Activated T-helper 1 cell treated with anti-CD3 and anti-CD28 coated beads, Interleukin-12 subunit alpha, Interleukin-12 subunit beta, Interleukin-2, Interleukin-4 antibody, amounts not matched to agents 30 ng/mL and 10 ng/mL and 1 ng/mL, durations not matched to agents 14 hours and 24 hours and 36 hours (primary cell): ENCODE data around the gene TSN. TPM values are rescaled to one million over a fixed set of nuclear protein-coding genes. Genes with fewer than 3 reads are reported as not detected.
"Not testable (repeated sequence)": the region's sequence is repeated elsewhere in the genome, so short reads cannot be mapped to it uniquely, and the experiment has no call there.

Experiments
- DNase-seq: peaks from one replicate; pipeline ENCODE4 v3.0.0; 2021; ENCODE audit warnings: low spot score
- H3K27ac Mint-ChIP-seq: one replicate; pipeline ENCODE4 v1.8.0; 2021; ENCODE audit warnings: mild to moderate bottlenecking, mixed read lengths
- H3K27me3 Mint-ChIP-seq: one replicate; pipeline ENCODE4 v1.8.0; 2022; ENCODE audit warnings: mild to moderate bottlenecking, moderate library complexity, mixed read lengths; ENCODE audit not compliant: insufficient read depth
- H3K36me3 Mint-ChIP-seq: one replicate; pipeline ENCODE4 v1.8.0; 2021; ENCODE audit warnings: low read depth, mixed read lengths
- H3K4me1 Mint-ChIP-seq: one replicate; pipeline ENCODE4 v1.8.0; 2021; ENCODE audit warnings: low read depth, mixed read lengths
- H3K4me3 Mint-ChIP-seq: one replicate; pipeline ENCODE4 v1.8.0; 2021; ENCODE audit warnings: mild to moderate bottlenecking, moderate library complexity, mixed read lengths
- H3K9me3 Mint-ChIP-seq: one replicate; pipeline ENCODE4 v1.8.0; 2021; ENCODE audit warnings: mixed read lengths
- intact Hi-C: fragments of 100-400 bp; cut with micrococcal nuclease; formaldehyde crosslinking; loops from one replicate; pipeline ENCODE4 v1.15.1; 2024
- total RNA-seq: library from RNA; stranded (reverse); gene quantifications from 2 replicates; pipeline ENCODE4 v1.2.3, GENCODE V29; 2022

The TSN gene
- total RNA-seq, 1 donor from 2014 or later: 72.3 TPM

- Mint-ChIP-seq H3K4me1 (no peaks in the 10 kb centered on the region), H3K27ac (no peak overlapping the region), H3K27me3 (peaks cover 2% of the 10 kb centered on the region), H3K9me3 (no peaks in the 10 kb centered on the region), H3K36me3 (no peaks in the 10 kb centered on the region), H3K4me3 (no peak overlapping the region)
- intact Hi-C loops: no loop called here
- no peak for DNase-seq
Measured at GRCh38 chr2:121791801-121792221, 36.4 kb downstream of the TSN start.

DNA sequence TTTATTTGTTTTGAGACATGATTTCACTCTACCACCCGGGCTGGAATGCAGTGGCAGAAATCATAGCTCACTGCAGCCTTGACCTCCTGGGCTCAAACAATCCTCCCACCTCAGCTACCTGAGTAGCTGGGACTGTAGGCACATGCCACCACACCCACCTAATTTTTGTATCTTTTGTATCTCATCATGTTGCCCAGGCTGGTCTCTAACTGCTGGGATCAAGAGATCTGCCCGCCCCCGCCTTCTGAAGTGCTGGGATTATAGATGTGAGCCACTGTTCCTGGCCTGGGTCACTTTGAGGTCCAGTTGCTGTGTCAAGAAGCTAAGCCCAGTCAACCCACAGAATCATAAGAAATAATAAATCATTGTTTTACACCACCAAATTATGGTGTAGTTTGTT, 38.4 kb downstream of the TSN start:
- DNase-seq: no peak
- Mint-ChIP-seq H3K4me3 (no peak overlapping the region), H3K27ac (no peak overlapping the region), H3K36me3 (no peaks in the 10 kb centered on the region), H3K9me3 (no peaks in the 10 kb centered on the region), H3K4me1 (no peaks in the 10 kb centered on the region), H3K27me3 (peaks cover 2% of the 10 kb centered on the region)
- intact Hi-C loops: no loop called here

- H3K27ac Mint-ChIP-seq: no peak overlapping the region
- H3K9me3 Mint-ChIP-seq: no peaks in the 10 kb centered on the region
- intact Hi-C loops: no loop called here
Measured at GRCh38 chr2:121794233-121794632, 38.8 kb downstream of the TSN start.

GRCh38 chr2:121796239-121796638, 40.8 kb downstream of the TSN start:
- no peak overlapping the region for H3K4me3 Mint-ChIP-seq
- no peaks in the 10 kb centered on the region for H3K9me3 Mint-ChIP-seq
- no peak overlapping the region for H3K27ac Mint-ChIP-seq
- intact Hi-C loops: no loop called here
- H3K4me1 Mint-ChIP-seq: no peaks in the 10 kb centered on the region
- no peak for DNase-seq
- peaks cover 2% of the 10 kb centered on the region for H3K27me3 Mint-ChIP-seq
- no peaks in the 10 kb centered on the region for H3K36me3 Mint-ChIP-seq

More at GRCh38 chr2:121794233-121794632, 38.8 kb downstream of the TSN start:
- no peak overlapping the region for H3K4me3 Mint-ChIP-seq
- H3K36me3 Mint-ChIP-seq: no peaks in the 10 kb centered on the region
- H3K4me1 Mint-ChIP-seq: no peaks in the 10 kb centered on the region
- DNase-seq: no peak
- peaks cover 2% of the 10 kb centered on the region for H3K27me3 Mint-ChIP-seq

DNA sequence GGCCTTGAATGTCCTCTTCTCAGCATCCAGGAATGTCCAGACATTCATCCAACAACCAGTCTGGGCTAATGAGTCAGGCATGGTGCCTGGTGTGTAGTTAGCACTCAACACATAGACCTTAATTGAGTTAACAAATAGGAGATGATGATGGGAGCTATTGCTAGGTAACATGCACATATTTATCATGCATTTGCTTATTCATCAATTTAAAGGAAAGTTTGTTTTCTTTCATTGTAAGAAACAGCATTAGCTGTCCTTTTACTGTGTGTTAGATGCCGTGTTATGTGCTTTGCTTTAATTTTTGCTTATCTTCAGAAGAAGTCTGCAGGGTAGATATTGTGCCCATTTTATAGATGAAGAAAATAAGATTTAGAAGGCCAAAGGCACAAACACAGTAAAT, 43.2 kb downstream of the TSN start:
- intact Hi-C loops: no loop called here
- no peaks in the 10 kb centered on the region for H3K36me3 Mint-ChIP-seq
- H3K9me3 Mint-ChIP-seq: peaks cover 8% of the 10 kb centered on the region
- H3K4me1 Mint-ChIP-seq: no peaks in the 10 kb centered on the region
- peaks cover 2% of the 10 kb centered on the region for H3K27me3 Mint-ChIP-seq
- no peak for DNase-seq
- H3K4me3 Mint-ChIP-seq: no peak overlapping the region
- H3K27ac Mint-ChIP-seq: no peak overlapping the region

DNA sequence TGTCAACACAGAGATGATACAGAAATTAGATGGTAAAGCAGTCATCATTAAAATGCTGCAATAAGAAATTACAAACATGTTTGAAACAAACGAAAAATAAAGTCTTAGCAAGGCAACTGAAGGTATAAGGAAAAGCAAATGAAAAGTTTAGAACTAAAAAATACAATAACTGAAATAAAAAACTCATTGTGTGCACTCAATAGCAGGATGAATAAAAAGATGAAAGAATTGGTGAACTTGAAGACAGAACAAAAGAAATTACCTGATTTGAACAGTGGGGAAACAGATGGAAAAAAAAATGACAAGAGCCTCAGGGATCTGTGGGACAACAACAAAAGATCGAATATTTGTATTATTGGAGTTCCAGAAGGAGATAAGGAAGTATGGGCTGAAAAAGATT, 46.5 kb downstream of the TSN start:
- Mint-ChIP-seq H3K27me3 (peaks cover 12% of the 10 kb centered on the region), H3K27ac (no peak overlapping the region), H3K9me3 (peaks cover 8% of the 10 kb centered on the region), H3K36me3 (no peaks in the 10 kb centered on the region), H3K4me3 (no peak overlapping the region), H3K4me1 (no peaks in the 10 kb centered on the region)
- intact Hi-C loops: no loop called here
- no peak for DNase-seq

- DNase-seq: no peak
- no peaks in the 10 kb centered on the region for H3K4me1 Mint-ChIP-seq
- no peaks in the 10 kb centered on the region for H3K36me3 Mint-ChIP-seq
- H3K4me3 Mint-ChIP-seq: no peak overlapping the region
- H3K27ac Mint-ChIP-seq: no peak overlapping the region
- peaks cover 10% of the 10 kb centered on the region for H3K27me3 Mint-ChIP-seq
- peaks cover 8% of the 10 kb centered on the region for H3K9me3 Mint-ChIP-seq
- intact Hi-C loops: no loop called here
Measured at GRCh38 chr2:121803503-121803902, 48.1 kb downstream of the TSN start.

GRCh38 chr2:121804340-121804739, 48.9 kb downstream of the TSN start:
- Mint-ChIP-seq H3K4me3 (no peak overlapping the region), H3K36me3 (no peaks in the 10 kb centered on the region), H3K27me3 (peaks cover 10% of the 10 kb centered on the region), H3K27ac (no peak overlapping the region), H3K9me3 (peaks cover 8% of the 10 kb centered on the region), H3K4me1 (no peaks in the 10 kb centered on the region)
- DNase-seq: no peak
- intact Hi-C loops: no loop called here

GRCh38 chr2:121804997-121805765, 49.7 kb downstream of the TSN start:
- H3K4me1 Mint-ChIP-seq: no peaks in the 10 kb centered on the region
- H3K36me3 Mint-ChIP-seq: no peaks in the 10 kb centered on the region
- DNase-seq: no peak
- H3K9me3 Mint-ChIP-seq: peaks cover 8% of the 10 kb centered on the region
- no peak overlapping the region for H3K27ac Mint-ChIP-seq
- peaks cover 10% of the 10 kb centered on the region for H3K27me3 Mint-ChIP-seq
- H3K4me3 Mint-ChIP-seq: no peak overlapping the region
- intact Hi-C loops: no loop called here

GRCh38 chr2:121805766-121806143, 50.3 kb downstream of the TSN start:
- Mint-ChIP-seq H3K4me1 (no peaks in the 10 kb centered on the region), H3K27ac (no peak overlapping the region), H3K4me3 (no peak overlapping the region), H3K36me3 (no peaks in the 10 kb centered on the region), H3K9me3 (peaks cover 8% of the 10 kb centered on the region), H3K27me3 (peaks cover 10% of the 10 kb centered on the region)
- DNase-seq: no peak
- intact Hi-C loops: no loop called here

DNA sequence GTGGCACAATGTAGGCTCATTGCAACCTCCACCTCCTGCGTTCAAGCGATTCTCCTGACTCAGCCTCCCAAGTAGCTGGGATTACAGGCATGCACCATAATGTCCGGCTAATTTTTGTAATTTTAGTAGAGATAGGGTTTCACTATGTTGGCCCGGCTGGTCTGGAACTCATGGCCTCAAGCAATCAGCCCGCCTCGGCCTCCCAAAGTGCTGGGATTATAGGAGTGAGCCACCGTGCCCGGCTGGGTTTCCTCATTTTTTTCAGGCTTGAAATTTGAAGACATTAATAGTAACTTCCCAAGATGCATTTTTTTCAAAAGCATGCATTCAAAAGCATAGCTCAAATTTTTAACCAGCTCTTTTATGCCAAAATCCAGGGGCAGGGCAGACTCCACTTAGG, 52.3 kb downstream of the TSN start:
- H3K4me3 Mint-ChIP-seq, intact Hi-C loops, H3K9me3 Mint-ChIP-seq, H3K36me3 Mint-ChIP-seq, H3K27ac Mint-ChIP-seq, H3K4me1 Mint-ChIP-seq, DNase-seq: not testable (repeated sequence)
- peaks cover 13% of the 10 kb centered on the region for H3K27me3 Mint-ChIP-seq

DNA sequence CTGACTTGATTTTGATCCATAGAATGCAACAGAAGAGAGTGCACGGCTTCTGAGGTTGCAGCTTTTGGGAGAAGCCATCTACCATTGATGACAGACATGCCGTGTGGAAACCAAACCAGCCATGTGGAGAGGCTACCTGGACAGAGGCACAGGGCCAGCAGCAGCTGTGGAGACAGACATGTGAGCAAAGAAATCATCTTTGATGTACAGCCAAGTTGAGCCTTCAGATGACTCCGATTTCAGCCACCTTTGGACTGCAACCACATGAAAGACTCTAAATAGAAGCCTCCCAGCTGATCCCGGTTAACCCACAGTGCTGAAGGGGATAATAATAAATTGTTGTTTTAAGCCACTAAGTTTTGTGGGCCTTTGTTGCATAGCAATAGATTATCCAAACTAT, 54.2 kb downstream of the TSN start:
- intact Hi-C loops: loop anchor here (5.0 kb wide), 1 partner anchor 643 kb away; no protein-coding TSS in a partner anchor
- Mint-ChIP-seq H3K9me3 (no peaks in the 10 kb centered on the region), H3K4me3 (no peak overlapping the region), H3K4me1 (no peaks in the 10 kb centered on the region), H3K36me3 (no peaks in the 10 kb centered on the region), H3K27ac (no peak overlapping the region), H3K27me3 (peaks cover 15% of the 10 kb centered on the region)
- no peak for DNase-seq

DNA sequence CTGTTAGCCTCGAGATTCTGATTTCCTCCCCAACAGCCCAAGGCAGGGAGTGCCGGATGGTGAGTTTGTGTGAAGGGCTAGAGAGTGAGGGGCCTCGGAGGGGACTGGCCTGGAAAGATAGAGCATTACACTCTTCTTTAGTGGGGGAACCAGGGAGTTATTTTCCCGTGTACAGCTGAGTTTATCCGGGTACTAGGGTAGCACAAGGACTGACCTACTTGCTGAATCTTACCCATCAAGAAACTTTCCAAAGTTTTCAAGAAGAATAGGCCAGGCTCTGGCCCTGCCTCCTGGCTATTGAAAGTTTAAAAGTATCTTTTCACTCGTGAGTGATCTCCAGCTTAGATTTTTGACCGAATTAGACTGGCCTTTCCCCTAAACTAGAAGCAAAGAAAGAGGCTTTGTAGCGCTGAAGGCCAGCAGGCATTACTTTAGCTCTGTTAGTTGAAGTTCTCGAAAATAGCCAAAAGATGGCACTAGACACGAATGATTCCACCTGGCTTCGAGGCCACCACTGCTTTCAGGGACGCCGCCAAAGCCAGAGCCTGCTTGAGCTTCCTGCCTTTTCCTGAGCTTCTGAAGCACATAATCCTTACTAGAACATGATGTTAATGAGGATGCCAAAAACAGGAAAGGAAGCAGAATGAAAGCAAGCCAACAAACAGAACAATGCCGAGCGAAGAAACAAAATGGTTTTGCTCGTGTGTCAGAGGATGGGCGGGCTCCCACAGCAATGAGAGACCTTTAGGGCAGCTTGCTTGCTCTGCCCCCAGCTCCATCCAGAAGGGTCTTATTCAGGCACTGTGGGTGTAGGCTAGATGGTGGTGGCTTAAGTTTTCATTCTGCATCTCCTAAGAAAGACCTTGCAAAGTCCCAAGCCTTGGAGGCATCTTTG, 55.8 kb downstream of the TSN start:
- Mint-ChIP-seq H3K27me3 (peaks cover 7% of the 10 kb centered on the region), H3K9me3 (no peaks in the 10 kb centered on the region)
- DNase-seq: no peak

More for the DNA sequence above, 55.8 kb downstream of the TSN start:
- no peaks in the 10 kb centered on the region for H3K36me3 Mint-ChIP-seq
- no peaks in the 10 kb centered on the region for H3K4me1 Mint-ChIP-seq
- H3K4me3 Mint-ChIP-seq: no peak overlapping the region
- intact Hi-C loops: loop anchor here (5.0 kb wide), 1 partner anchor 641 kb away; no protein-coding TSS in a partner anchor
- no peak overlapping the region for H3K27ac Mint-ChIP-seq
